Sigmoid colon (tissue), 4 donors: Measurements from ENCODE around the gene SLF2.

ENCODE experiments used
- CTCF ChIP-seq, 4 experiments: fragments of 450-650 bp in 3 of 4; fragments of 200-600 bp in 1 of 4; IDR thresholded peaks; one replicate each; pipeline ENCODE4 v1.5.1; 2016 to 2019; ENCODE audit warnings: antibody characterized with exemption in 4 of 4, mild to moderate bottlenecking in 3 of 4, moderate library complexity in 2 of 4
- EP300 ChIP-seq, 4 donors: sonication (generic); formaldehyde crosslinking; IDR thresholded peaks; one replicate each; pipeline ENCODE4 v1.6.1; 2017; ENCODE audit warnings: antibody characterized with exemption in 4 of 4
- POLR2A ChIP-seq, 2 donors: fragments of 450-650 bp; IDR thresholded peaks; one replicate each; pipeline ENCODE4 v1.6.1; 2016; ENCODE audit warnings: antibody characterized with exemption in 2 of 2, mild to moderate bottlenecking in 2 of 2, moderate library complexity in 2 of 2
- POLR2AphosphoS5 ChIP-seq, 4 donors: sonication (generic); formaldehyde crosslinking; IDR thresholded peaks; one replicate each; pipeline ENCODE4 v1.6.1; 2017; ENCODE audit warnings: antibody characterized with exemption in 4 of 4

DNA sequence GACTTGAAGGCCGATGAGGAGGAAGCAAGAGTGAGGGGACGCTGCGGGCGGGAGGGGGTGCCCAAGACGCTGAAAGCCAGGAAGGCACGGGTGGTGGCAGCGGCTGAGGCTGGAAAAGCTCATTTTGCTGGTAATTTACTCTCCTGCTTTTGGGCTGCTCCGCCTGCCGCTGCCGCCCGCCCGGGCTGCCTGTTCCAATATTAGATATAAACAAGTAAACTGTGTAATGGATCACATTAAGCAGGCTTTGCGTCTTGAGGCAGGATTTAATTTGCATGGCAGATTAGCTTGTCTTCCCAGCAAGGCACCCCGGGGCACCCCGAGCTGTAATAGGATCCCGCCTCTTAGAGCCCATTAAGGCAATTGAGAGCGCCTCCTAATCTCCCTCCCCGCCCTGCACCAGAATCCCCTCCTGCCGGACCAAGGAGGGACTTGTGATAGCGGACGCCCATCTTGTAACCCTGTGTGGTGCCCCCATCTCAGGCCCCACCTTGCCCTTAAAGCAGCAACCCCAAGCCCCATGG, 46.1 kb upstream of the SLF2 start:
- TF ChIP-seq CTCF (IDR thresholded peaks at IDR 0.05), result no peak
- no peak for TF ChIP-seq POLR2A (IDR thresholded peaks at IDR 0.05)
- no peak for TF ChIP-seq POLR2AphosphoS5 (IDR thresholded peaks at IDR 0.05)
- no peak for TF ChIP-seq EP300 (IDR thresholded peaks at IDR 0.05)
